Panc1 (cell line): ENCODE data around the gene TMEM120B. TPM values are rescaled to one million over a fixed set of nuclear protein-coding genes. Genes with fewer than 3 reads are reported as not detected.

Experiments used
- ATAC-seq: fragments of 200-7000 bp; cut with Tn5 transposase; 2 replicates; pipeline ENCODE4 v1.9.1; 2020; ENCODE audit warnings: mild to moderate bottlenecking, moderate library complexity
- BruUV-seq: library from RNA; stranded (reverse); fragments of 400-500 nt; replicated peaks from 2 replicates; lab custom pipeline; 2021; lab: Mats Ljungman, UMichigan
- CTCF ChIA-PET: fragments of 300-600 bp; sonication (Branson Sonifier 250); formaldehyde crosslinking; loops from one replicate; lab custom pipeline; 2022; ENCODE audit warnings: antibody characterized with exemption; lab: Charles Lee
- POLR2A ChIA-PET: fragments of 300-600 bp; sonication (Branson Sonifier 250); formaldehyde crosslinking; loops from one replicate; lab custom pipeline; 2022; ENCODE audit warnings: antibody characterized with exemption; lab: Charles Lee
- DNase-seq: peaks from one replicate; pipeline ENCODE4 v3.0.0-alpha.2; 2010; ENCODE audit warnings: low read depth, low spot score
- H3K27ac ChIP-seq: 2 replicates; pipeline ENCODE4 v1.5.1; 2011; ENCODE audit warnings: mild to moderate bottlenecking, low read length, inconsistent platforms
- H3K27me3 ChIP-seq: fragments of 200-500 bp; sonication (Bioruptor generic); 2 replicates; pipeline ENCODE4 v1.6.0; 2014; ENCODE audit warnings: low read length, inconsistent platforms; ENCODE audit not compliant: control insufficient read depth, insufficient read depth
- H3K36me3 ChIP-seq: fragments of 200-500 bp; sonication (Bioruptor generic); 2 replicates; pipeline ENCODE4 v1.5.1; 2014; ENCODE audit warnings: inconsistent platforms, mild to moderate bottlenecking, low read length, moderate library complexity; ENCODE audit not compliant: control insufficient read depth, insufficient read depth
- H3K4me1 ChIP-seq: 2 replicates; pipeline ENCODE4 v1.5.1; 2011; ENCODE audit warnings: inconsistent platforms, mild to moderate bottlenecking, low read length, moderate library complexity; ENCODE audit not compliant: control insufficient read depth, insufficient read depth
- H3K4me3 ChIP-seq, 2 experiments: 2 replicates each; pipeline ENCODE4 v1.5.1; 2011 to 2012; ENCODE audit warnings: low read depth in 2 of 2, low read length in 2 of 2, mild to moderate bottlenecking in 2 of 2, inconsistent platforms in 1 of 2, moderate library complexity in 1 of 2
- H3K9me3 ChIP-seq: fragments of 200-500 bp; sonication (Bioruptor generic); 2 replicates; pipeline ENCODE4 v1.5.1; 2014; ENCODE audit warnings: low read depth, mild to moderate bottlenecking, inconsistent platforms, low read length, moderate library complexity; ENCODE audit not compliant: control insufficient read depth, insufficient read depth
- CTCF ChIP-seq: fragments of 450-650 bp; IDR thresholded peaks from 2 replicates; pipeline ENCODE4 v1.5.1; 2017; ENCODE audit warnings: mild to moderate bottlenecking
- POLR2AphosphoS5 ChIP-seq: IDR thresholded peaks from 2 replicates; pipeline ENCODE4 v1.6.1; 2012; ENCODE audit warnings: mild to moderate bottlenecking, low read depth, low read length, moderate library complexity
- REST ChIP-seq, 2 experiments: IDR thresholded peaks; 2 replicates each; pipeline ENCODE4 v1.6.1; 2011 to 2012; ENCODE audit warnings: low read depth in 2 of 2, control low read depth in 1 of 2, low read length in 1 of 2, mild to moderate bottlenecking in 1 of 2, moderate library complexity in 1 of 2; ENCODE audit not compliant: insufficient read depth in 1 of 2
- SIN3A ChIP-seq: IDR thresholded peaks from 2 replicates; pipeline ENCODE4 v1.6.1; 2012; ENCODE audit warnings: low read depth, mild to moderate bottlenecking, low read length, moderate library complexity, borderline replicate concordance; ENCODE audit not compliant: insufficient read depth
- TCF7L2 ChIP-seq: IDR thresholded peaks from 2 replicates; pipeline ENCODE4 v1.6.1; 2011; ENCODE audit warnings: mild to moderate bottlenecking, low read depth, low read length, inconsistent platforms
- in situ Hi-C: cut with HindIII; loops from 2 replicates; pipeline ENCODE4 v1.10.0; 2016; ENCODE audit warnings: low sequenced_read_pairs, low pct_unique_long_range_greater_than_20kb
- intact Hi-C: fragments of 100-400 bp; cut with micrococcal nuclease; formaldehyde crosslinking; loops from one replicate; pipeline ENCODE4 v1.10.0; 2022; ENCODE audit not compliant: unreplicated experiment
- total RNA-seq: library from RNA; stranded (reverse); gene quantifications from one replicate; pipeline ENCODE4 v1.2.1, GENCODE V29; 2021; ENCODE audit not compliant: unreplicated experiment

The TMEM120B gene
- total RNA-seq, 1 experiment from 2014 or later: 22.3 TPM

- Histone ChIP-seq H3K27ac (peak overlapping the region; percentile 89), H3K27me3 (no peaks in the 10 kb centered on the region), H3K4me3 (peak overlapping the region; percentile 38 to 51), H3K9me3 (no peaks in the 10 kb centered on the region), H3K36me3 (no peaks in the 10 kb centered on the region; the same call in 1 of the 2 replicates), H3K4me1 (peaks cover 49% of the 10 kb centered on the region)
- in situ Hi-C loops (no loop called here), intact Hi-C loops (no loop called here)
- no TSS peak for BruUV-seq
- DNase-seq (no peak), ATAC-seq (no peak)
- ChIA-PET POLR2A (interaction anchor here (1.2 kb wide), 1 partner anchor 8 kb away, joined by 3 read pairs; no protein-coding TSS in a partner anchor), CTCF (interaction anchor here (1.1 kb wide), 1 partner anchor 13 kb away, joined by 3 read pairs; no protein-coding TSS in a partner anchor)
- TF ChIP-seq REST (IDR thresholded peaks at IDR 0.05; ENCODE audit: insufficient read depth in 1 of 2, low read depth in 2 of 2, low read length in 1 of 2) (no peak), POLR2AphosphoS5 (no peak), CTCF (no peak), TCF7L2 (no peak), SIN3A (no peak)
These were observed 86.2 kb downstream of the TMEM120B start for GRCh38 chr12:121798787-121799155.

- Histone ChIP-seq H3K27ac (peak overlapping the region; percentile 89), H3K4me1 (peaks cover 48% of the 10 kb centered on the region), H3K4me3 (peak overlapping the region; percentile 51 to 55), H3K9me3 (no peaks in the 10 kb centered on the region), H3K36me3 (no peaks in the 10 kb centered on the region; the same call in 1 of the 2 replicates), H3K27me3 (no peaks in the 10 kb centered on the region)
- DNase-seq: no peak
- in situ Hi-C loops: no loop called here
- intact Hi-C loops: no loop called here
- POLR2A ChIA-PET: interaction anchor here (0.6 kb wide), 1 partner anchor 345 kb away, joined by 9 read pairs; no protein-coding TSS in a partner anchor
- BruUV-seq: no TSS peak
- CTCF ChIA-PET: no interaction called here
- ATAC-seq: peak; percentile 4; the same call in 1 of the 2 replicates
- TF ChIP-seq TCF7L2 (no peak), SIN3A (no peak), POLR2AphosphoS5 (no peak), REST (IDR thresholded peaks at IDR 0.05; ENCODE audit: insufficient read depth in 1 of 2, low read depth in 2 of 2, low read length in 1 of 2) (no peak), CTCF (no peak)
These were observed 86.7 kb downstream of the TMEM120B start for GRCh38 chr12:121799156-121799841.
